ENCODE measurements around the gene DMD.
"Not testable (repeated sequence)": the region's sequence is repeated elsewhere in the genome, so short reads cannot be mapped to it uniquely, and the experiment has no call there.

Gene DMD

GRCh38 chrX:33149580-33149979 is 61.8 kb downstream of the DMD start:
- no peak for DNase-seq

GRCh38 chrX:33149085-33149484 is 62.3 kb downstream of the DMD start:
- no peak for DNase-seq

GRCh38 chrX:33142331-33142730 is 69.0 kb downstream of the DMD start:
- no peak for DNase-seq

DNA sequence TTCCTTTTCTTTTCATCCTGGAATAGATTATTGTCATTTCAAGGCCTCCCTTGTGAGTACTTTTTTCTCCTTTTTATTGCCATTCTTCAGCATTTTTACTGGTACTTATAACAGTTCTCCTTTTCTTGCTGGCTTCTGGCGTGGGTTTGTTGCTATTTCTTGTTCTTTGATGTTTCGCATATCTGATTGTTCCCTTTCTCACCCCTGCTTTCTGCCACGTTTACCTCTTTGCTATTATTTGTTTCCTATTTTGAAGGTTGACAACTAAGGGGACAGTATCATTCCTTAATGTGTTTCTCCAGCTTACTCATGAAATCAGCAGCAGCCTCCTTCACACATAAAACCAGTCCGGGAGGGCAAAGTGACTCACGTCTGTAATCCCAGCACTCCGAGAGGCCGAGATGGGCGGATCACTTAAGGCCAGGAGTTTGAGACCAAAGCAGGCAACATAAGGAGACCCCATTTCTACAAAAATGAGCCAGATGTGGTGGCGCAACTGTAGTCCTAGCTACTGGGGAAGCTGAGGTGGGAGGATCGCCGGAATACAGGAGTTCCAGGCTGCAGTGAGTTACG is 72.6 kb downstream of the DMD start:
- DNase-seq: no peak

DNA sequence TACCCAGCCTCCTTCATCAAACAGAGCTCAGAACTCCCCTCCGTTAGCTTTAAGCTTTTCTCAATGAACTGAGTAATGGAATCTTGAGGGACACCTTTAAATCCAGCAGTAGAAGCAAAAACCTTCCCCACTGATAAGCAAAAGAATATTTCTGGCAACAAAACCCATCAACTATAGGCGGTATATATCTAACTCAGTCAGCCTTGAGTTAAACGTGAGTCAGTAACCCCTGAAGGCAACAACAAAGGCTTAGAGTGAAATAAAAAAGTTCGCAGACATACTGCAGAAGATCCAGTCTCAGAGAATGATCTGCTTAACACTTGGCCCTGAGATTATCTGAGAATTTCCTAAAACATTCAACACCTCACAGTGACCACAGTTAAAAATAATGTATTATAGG is 77.2 kb downstream of the DMD start:
- no peak for DNase-seq

- no peak for DNase-seq
These were observed 78.0 kb downstream of the DMD start for GRCh38 chrX:33133320-33133719.

DNA sequence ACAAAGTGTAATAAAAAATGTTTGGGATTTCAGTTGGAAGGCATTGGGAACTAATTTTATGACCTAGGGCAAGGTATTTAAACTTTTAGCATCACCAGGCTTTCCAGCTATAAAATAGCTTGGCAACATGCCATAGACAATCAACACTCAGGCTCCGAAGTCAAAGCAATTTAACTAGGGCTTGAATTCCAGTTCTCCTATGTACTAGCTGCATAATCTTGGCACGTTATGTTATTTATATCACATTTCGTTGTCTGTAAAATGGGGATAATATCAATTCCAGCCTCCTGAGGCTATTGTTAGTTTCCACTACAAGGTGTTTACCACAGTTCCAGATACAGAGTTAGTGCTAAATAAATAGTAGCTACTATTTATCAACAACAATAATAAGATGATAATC is 78.8 kb downstream of the DMD start:
- no peak for DNase-seq

DNA sequence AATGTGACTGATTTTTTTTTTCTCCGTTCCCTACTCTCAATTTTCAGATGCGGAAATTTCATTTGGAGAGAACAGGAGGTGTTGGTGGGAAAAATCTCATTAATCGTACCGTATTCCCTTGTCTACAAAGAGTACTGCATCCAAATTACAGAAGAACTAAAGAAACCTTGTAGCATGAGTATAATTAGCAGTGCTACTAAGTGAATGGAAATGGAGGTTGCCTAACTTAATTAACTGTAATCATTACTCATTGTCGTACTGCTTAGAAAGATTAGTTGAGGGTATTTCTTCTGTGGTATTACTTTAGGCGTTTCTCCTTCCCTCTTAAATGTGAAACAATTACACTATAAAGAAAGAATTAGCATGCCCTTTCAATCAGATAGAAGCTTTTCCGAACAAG is 81.7 kb downstream of the DMD start:
- no peak for DNase-seq

DNA sequence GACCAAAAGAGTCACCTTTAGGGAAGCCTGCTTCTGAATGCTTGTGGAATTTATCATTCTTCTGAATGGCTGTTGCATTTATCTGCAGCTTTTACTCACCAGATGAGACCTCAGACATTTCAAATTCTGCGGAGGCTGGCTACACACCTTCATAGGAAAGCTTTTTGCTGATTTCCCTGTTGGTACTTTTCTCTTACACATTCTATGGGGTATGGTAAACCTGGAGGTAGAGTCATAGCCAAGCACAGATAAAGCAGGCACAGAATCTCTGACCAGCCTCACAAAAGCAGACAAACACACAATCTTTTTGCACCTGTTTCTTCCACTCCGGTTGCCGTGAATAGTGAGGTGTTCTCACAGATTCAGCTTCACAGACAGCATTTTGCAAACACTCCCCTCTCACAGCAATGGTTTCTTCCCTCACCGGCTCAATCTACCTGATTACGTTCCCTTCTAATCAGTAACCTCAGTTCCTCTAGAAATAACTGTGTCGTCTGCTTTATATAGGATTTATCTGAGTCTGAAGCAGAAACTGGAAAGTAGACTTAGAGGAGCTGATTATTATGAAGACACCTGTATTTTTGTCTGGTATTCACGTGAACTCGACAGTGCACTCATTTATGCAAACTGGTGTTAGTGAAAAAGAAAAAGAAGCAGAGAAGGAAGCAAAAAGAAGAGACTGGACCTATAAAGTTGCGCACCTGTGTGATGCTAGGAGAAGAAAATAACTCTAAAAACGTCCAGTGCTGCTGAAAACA is 83.1 kb downstream of the DMD start:
- DNase-seq: no peak

- DNase-seq: no peak
These were observed 84.9 kb downstream of the DMD start for GRCh38 chrX:33126469-33126868.

GRCh38 chrX:33109858-33110257 is 101.5 kb downstream of the DMD start:
- no peak for DNase-seq

- DNase-seq: no peak
These were observed 104.6 kb downstream of the DMD start for GRCh38 chrX:33106737-33107136.

DNA sequence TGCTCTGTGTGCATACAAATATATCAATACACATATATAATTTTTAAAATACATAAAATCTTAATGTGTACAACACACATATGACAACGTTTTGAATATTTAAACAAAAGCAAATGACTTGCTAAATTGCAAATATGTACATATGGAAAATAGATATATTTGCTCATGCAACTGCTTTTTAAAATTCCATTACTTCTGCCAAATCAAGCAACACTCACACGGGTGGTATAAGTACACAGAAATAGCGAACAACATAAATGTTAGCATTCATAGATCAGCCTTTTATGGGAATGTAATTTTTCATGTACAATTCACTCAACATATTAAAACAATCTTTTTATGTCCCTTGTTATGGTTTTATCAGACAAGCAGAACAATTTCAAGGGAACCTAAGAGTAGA is 116.3 kb downstream of the DMD start:
- no peak for DNase-seq

DNA sequence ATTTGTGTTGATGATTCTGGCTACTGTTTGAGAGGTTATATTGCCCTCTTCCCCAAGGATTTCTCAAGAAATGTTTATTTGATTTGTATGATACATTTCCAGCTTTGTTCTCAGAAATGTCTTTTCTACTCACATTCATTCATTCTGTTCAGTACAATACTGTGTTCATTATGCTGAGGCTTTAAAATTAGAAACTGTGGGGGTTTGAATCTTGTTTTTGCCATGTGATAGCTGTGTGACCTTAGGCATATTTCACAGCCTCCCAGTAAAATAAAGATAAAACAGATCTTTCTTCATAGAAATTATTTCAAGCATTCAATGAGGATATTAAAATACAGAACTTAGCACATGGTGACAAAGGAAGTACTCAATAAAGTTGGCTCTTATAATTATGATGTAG is 123.9 kb downstream of the DMD start:
- DNase-seq: no peak

- no peak for DNase-seq
These were observed 124.5 kb downstream of the DMD start for GRCh38 chrX:33086886-33087285.

- DNase-seq: no peak
These were observed 129.0 kb downstream of the DMD start for GRCh38 chrX:33082371-33082770.

DNA sequence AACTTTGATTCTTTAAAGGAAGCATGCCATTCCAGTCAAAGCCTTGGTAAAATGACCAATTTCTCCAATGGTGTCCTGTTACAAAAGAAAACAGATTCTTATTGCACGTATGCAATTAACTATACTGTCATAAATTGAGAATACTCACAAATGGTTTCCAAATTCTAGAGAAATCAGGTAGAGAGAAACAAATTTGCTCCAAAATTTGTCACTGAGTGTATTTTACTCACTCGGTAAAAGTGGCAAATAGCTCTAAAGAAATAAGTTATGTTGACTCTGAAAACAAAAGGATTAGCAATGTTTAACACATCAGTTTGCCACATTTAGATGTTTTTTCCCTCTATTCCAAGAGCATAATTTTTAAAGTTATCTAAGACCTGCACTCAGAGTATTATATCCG is 133.1 kb downstream of the DMD start:
- no peak for DNase-seq

DNA sequence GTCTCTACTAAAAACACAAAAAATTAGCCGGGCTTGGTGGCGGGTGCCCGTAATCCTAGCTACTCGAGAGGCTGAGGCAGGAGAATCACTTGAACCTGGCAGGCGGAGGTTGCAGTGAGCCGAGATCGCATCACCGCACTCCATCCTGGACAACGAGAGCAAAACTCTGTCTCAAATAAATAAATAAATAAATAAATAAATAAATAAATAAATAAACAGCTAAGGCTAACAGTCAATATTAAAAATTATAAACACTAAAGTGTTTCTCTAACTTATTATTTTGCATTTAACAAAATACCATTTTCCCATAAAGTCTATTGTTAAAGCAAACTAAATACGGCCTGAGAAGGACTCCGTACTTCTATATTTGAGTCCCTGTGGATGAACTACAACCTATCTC is 137.7 kb downstream of the DMD start:
- DNase-seq: not testable (repeated sequence)

GRCh38 chrX:33065415-33065814 is 145.9 kb downstream of the DMD start:
- DNase-seq: no peak

DNA sequence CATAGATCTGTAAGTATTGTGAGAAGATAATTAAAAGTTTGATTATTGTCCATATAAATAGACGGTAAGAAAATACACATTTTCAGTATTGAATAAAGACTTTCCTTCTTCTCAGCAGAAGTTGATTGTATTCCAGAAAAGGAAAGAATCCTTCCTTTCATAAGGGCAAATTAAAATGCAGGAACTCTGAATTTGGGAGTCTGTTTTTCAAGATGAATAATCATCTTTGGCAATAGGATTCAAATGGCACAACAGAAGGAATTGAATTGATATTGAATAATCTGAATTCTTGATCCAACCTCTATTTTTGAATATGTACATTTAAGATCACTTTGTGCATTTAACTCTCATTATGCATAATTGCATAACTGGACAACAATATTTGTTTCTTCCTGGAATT is 149.3 kb downstream of the DMD start:
- DNase-seq: no peak

DNA sequence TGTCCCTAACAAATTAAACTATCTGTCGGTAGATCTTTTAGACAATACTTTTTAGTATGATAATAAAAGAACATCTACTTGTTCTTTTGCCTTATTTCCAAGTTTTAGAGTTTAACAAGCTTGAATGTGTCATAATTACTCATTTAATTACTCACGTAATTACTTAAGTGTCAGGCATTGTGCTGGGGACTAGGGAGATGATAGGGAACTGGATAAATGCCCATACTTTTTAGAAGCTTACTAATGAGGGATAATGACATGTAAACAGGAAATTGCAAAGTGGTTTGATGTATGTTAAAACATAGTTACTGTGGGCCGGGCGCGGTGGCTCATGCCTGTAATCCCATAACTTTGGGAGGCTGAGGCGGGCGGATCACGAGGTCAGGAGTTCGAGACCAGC is 158.3 kb downstream of the DMD start:
- DNase-seq: no peak

- no peak for DNase-seq
These were observed 165.5 kb downstream of the DMD start for GRCh38 chrX:33045882-33046281.

DNA sequence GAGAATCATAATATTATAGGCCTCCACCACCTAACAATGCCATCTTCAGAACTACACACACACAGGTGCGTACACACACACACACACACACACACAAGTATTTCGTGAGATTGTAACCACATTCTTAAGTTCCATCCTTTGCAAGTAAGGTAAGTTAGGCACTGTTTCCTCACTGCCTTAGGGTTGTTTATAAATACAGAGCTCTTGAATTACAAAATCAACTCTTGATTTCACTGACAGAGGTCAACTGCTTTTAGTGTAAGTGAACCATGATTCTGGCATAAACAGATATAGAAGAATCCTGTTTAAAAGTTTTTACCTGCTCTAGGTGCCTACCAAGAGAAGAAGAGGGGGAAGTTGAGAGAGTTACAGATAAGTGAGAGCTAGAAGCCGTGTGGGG is 166.1 kb downstream of the DMD start:
- no peak for DNase-seq

DNA sequence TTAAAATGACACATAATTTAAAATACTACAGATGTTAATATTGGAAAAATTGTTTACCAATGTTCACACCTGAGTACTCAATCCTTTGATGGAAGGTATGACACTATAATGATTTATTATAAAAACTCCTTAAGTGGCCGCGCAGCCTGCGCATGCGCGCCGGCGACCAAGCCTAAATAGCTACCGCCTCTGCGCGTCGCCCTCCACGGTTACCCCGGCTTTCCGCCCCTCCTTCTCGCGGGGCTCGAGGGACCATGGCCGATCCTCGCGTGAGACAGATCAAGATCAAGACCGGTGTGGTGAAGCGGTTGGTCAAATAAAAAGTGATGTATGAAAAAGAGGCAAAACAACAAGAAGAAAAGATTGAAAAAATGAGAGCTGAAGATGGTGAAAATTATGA is 170.2 kb downstream of the DMD start:
- DNase-seq: no peak

GRCh38 chrX:33032700-33033099 is 178.6 kb downstream of the DMD start:
- no peak for DNase-seq

Measured in activated CD8-positive, alpha-beta memory T cell treated with anti-CD3 and anti-CD28 coated beads, Interleukin-2, amount 50 U/mL, for 4 hours (primary cell).